Prostate gland (tissue), 2 donors: ENCODE data around the gene MKNK1.

Experiments used
- POLR2AphosphoS5 ChIP-seq: sonication (generic); formaldehyde crosslinking; IDR thresholded peaks from one replicate; pipeline ENCODE4 v1.6.1; 2017; ENCODE audit warnings: antibody characterized with exemption
- TF ChIP-seq, protein P1 (sequence below), 4 experiments: fragments of 200-600 bp in 2 of 4; fragments of 450-650 bp in 2 of 4; sonication (generic) in 2 of 4; IDR thresholded peaks; 1 replicate in 3 of 4; 2 replicates in 1 of 4; pipeline ENCODE4 v1.5.1; 2016 to 2019; ENCODE audit warnings: antibody characterized with exemption in 4 of 4, mild to moderate bottlenecking in 2 of 4, moderate library complexity in 2 of 4

DNA sequence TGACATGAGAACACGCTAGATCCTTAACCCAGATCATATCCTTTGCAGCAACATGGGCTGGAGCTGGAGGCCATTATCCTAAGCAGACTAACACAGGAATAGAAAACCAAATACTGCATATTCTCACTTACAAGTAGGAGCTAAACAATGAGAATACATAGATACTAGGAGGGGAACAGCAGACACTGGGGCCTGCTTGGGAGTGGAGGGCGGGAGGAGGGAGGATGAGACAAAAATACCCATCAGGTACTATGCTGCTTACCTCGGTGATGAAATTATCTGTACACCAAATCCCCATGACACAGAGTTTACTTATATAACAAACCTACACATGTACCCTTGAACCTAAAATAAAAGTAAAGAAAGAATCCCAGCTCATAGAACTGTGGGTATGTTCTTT, 13.8 kb upstream of the MKNK1 start:
- TF ChIP-seq, protein P1, sequence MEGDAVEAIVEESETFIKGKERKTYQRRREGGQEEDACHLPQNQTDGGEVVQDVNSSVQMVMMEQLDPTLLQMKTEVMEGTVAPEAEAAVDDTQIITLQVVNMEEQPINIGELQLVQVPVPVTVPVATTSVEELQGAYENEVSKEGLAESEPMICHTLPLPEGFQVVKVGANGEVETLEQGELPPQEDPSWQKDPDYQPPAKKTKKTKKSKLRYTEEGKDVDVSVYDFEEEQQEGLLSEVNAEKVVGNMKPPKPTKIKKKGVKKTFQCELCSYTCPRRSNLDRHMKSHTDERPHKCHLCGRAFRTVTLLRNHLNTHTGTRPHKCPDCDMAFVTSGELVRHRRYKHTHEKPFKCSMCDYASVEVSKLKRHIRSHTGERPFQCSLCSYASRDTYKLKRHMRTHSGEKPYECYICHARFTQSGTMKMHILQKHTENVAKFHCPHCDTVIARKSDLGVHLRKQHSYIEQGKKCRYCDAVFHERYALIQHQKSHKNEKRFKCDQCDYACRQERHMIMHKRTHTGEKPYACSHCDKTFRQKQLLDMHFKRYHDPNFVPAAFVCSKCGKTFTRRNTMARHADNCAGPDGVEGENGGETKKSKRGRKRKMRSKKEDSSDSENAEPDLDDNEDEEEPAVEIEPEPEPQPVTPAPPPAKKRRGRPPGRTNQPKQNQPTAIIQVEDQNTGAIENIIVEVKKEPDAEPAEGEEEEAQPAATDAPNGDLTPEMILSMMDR (IDR thresholded peaks at IDR 0.05), result no peak
- no peak for TF ChIP-seq POLR2AphosphoS5
